ENCODE measurements around the gene UTF1.

The UTF1 gene

DNA sequence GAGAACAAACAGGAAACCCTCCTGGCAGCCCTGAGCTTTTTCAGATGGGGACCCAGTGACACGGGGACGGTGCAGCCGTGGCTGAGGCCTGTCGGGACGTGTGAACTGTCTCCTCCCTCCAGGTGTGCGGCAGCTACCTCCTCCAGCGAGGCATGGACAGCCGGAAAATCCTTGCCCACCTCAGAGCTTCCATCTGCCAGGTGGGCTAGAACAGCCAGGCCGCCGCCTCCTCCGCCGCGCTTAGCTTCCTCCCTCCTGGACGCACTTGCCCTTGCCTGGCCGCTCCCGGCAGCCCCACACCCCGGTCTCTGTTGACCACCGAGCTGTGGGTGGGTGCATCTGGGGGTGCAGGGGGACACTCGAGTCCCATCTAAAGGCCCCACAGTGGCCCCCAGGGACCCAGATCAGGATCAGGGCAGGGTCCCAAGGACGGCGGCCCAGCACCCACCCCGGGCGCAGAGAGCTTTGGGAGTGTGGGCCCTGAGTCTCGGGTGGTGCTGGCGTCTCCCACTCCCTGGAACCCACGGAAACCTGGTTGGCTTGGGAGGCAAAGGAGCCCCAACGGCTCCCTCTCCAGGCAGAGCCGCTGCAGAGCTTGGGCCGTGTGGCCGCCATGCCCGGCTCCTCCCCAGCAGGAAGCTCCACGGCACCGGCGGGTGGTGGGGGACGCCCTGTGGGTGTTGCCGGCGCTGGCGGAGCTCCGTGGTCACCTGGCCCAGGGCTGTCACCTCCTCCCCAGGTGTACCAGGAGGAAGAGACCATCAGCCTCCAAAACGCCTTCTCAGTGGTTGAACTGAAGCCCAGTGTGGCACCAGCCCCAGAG lies 32.9 kb upstream of the UTF1 start:
- DNase-seq, result no peak

DNA sequence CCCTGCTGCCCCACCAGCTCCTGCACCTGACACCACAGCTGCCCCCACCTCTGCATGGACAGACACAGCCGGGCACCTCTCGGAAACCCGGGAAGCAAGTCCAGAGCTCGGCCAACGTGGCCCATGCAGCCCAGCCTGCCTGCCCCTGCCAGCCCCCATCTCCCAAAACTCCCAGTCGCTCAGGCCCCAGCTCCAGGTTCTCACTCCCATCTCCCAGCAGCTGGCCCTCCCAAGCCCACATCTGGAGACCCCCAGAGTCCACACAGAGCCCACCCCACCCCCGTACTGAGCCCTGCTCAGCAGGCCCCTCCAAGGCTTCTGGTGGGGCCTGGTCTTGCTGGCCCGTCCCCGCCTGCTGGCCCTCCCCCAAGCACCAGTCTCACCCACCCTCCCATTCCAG lies 32.2 kb upstream of the UTF1 start:
- no peak for DNase-seq

DNA sequence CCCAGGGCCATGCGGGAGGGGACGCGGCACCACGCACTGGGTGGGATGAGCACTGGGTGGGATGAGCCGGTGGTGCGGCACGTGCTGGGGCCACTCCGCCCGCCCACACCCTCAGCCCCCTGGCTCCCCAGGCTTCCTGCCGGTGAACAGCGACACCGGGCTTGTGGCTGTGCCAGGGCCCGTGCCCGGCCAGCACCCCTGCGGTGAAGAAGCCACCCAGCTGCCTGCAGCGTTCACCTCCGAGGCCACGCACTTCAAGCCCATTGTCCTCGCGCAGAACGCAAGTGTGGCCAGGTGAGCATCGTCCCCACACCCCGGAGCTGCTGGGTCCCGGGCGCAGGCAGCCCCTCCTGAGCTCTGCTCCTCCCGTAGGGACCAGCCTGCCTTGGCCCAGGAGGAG lies 31.8 kb upstream of the UTF1 start:
- no peak for DNase-seq

DNA sequence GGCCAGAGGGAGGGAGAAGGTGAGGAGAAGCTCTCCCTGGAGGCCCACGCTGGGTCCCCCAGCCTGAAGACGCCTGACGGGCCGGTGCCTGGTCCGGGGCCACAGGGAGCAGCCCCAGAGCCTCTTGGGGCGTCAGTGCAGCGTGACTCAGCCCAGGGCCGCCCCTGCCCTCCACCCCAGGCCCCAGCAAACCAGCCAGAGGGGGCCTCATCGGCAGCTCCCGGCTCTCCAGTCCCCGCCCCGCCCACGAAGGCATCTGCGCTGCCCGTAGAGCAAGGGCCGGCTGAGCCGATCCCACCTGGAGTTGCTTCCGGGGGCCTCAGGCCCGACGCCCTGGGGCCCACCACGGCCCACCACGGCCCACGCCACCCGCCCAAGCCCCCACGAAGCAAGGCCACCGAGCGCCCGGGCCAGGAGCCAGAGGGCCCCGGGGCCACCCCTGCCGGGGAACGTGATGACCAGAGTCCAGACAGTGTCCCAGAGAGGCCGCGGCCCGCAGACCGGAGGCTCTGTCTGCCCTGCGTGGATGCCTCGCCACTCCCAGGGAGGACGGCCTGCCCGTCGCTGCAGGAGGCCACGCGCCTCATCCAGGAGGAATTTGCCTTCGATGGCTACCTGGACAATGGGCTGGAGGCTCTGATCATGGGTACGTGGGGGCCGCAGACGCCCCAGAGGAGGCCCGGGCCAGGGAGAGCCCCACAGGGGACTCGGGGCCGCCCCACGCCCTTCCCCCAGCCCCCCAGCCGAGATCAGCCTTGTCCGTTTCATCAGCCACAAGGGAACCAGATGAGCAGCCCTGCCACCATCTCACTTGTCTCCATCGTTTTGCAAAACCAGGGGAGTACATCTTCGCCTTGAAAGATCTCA lies 31.2 kb upstream of the UTF1 start:
- no peak for DNase-seq

DNA sequence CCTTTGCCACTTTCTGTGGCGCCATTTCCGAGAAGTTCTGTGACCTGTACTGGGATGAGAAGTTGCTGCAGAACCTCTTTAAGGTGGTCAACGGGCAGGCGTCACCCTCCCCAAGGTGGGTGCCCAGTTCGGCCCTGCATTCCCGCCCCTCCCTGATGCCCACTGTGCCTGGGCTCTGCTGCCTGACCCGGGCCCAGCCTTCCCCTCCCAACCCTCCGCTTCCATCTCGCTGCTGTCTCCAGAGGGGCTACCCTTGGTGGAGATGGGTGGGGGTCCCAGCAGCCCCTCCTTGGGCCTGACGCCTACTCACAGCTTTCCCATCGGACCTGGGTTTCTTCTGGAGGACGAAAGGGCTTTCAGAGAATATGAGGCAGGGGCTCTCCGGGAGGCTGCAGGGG lies 30.5 kb upstream of the UTF1 start:
- DNase-seq, result no peak

DNA sequence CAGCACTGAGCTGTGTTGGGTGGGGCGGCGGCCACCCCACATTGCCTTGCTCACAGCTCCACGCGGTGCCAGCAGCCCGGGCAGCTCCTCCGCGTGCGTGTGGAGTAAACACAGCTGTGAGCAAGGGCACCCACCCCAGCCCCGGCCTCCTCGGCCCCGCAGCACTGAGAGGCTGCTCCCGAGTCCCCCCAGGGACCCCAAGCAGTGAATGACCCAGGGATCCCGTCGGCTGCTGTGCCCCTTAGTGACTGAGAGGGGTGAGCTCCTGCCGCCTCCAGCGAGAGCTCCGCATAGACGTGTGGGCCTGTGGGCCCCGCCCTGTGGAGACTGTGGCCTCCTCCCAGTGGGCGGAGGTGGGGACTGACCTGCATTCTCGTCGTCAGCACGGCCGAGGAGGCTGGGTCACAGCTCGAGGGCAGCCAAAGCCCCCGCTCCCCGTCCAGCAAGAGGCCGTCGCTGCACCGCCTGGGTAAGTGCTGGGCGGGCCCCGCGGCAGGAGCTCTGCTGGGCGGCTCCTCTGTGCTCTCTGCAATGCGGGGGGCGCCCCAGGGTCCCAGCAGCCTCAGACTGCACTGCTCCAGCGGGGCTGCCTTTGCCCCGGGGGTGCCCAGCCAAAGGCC lies 29.9 kb upstream of the UTF1 start:
- DNase-seq, result no peak

DNA sequence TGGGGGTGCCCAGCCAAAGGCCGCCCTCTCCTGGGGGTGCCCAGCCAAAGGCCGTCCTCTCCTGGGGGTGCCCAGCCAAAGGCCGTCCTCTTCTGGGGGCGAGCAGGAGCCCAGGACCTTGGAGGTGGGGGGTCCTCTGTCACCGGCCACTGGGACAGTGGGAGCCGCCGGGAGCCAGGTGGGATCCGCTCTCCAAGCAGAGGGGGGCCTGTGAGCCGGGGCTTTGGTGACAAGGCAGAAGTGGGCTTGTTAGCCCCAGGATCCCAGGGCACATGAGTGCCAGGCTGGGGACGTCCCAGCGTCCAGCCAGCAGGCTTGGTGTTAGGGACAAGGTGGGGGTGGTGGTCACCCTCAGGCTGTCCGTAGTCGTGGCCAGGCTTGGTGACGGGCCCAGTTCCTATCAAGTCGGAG lies 29.4 kb upstream of the UTF1 start:
- no peak for DNase-seq

DNA sequence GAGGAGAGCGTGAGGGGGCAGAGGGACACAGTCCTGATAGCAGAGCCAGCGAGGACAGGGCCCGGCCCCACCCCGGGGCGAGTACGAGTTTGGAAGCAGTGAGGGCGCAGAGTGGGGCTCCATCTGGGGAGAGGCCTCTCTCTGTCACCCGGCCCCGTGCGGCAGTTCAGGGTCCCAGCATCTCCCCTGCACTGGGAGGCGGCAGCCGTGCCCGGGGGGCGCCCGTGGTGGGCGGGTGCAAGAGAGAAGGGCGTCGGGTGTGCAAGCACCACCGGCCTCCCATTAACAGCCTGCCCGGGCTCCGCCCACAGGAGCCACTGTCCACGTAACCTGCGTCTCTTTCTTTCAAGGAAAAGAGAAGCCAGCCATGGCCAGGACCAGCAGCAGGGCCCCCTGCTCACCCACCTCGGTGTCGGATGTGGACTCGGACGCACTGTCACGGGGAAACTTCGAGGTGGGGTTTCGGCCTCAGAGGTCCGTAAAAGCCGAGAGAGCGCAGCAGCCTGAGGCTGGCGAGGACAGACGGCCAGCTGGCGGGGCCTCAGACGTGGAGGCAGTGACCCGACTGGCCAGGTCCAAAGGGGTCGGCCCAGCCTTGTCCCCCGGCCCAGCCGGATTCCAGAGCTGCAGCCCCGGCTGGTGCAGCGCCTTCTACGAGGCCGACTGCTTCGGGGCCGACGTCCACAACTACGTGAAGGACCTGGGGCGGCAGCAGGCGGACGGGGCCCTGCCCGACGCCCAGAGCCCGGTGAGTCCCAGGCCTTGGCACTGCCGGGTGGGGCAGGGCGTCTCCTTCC lies 28.7 kb upstream of the UTF1 start:
- no peak for DNase-seq

DNA sequence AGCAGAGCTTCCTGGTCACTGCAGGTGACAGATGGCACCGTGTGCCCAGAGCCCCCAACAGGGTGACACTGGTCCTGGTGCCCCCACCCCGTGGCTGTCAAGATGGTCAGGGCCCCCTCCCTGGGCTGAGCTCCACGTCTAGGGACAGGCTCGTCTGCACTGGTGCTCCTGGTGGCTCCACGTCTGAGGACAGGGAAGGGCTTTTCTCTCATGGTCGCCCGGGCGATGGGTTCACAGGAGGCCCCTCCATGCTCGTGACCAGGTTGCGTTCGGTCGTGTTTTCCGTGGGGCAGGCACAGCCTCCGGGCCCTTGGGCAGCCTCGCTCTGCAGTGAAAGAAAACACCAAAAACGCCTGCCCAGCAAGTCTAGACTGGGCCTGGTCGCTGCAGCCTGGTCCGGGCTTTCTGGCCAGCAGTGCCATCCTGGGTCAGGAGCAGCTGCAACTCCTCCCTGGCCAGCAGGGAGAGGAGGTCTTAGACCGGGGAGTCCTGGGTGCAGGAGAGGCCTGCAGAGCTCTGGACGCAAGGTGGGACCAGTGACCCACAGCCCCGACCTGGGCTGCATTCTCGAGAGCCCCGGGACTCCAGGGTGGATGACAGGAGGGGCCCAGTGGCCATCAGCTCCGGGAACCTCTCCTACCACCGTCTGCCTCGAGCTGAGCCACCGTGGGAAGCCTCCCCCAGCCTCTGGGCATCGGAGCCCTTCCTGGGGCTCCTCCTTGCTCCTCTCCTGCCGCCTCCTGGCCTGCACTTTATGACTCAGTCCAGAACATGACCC lies 27.9 kb upstream of the UTF1 start:
- DNase-seq, result no peak

DNA sequence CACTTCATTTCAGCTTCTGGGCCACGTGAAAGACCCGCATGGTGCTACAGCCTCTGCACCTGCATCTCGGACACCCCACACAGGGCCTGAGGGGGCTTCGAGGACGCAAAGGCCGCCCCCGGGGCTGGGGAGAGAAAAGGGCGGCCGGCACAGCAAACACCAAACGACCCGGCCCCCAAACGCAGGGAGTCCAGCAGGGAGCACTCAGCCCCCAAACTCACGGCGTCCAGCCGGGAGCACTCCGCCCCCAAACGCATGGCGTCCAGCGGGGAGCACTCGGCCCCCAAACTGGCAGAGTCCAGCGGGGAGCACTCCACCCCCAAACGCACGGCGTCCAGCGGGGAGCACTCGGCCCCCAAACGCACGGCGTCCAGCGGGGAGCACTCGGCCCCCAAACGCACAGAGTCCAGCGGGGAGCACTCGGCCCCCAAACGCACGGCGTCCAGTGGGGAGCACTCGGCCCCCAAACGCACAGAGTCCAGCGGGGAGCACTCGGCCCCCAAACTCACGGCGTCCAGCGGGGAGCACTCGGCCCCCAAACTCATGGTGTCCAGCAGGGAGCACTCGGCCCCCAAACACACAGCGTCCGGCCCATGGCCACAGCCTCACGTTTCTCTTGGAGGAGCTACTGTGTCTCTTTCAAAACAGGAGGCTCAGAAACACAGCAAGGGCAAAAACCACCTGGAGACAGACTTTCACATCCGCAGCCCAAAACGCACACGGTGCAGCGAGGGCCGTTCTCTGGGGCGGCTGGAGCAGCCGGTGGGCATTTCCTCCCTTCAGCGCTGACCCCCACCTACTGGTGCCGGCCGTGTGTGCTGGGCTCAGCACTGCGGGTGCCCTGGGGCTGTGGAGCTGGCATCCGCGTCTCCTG lies 27.0 kb upstream of the UTF1 start:
- DNase-seq, result no peak

DNA sequence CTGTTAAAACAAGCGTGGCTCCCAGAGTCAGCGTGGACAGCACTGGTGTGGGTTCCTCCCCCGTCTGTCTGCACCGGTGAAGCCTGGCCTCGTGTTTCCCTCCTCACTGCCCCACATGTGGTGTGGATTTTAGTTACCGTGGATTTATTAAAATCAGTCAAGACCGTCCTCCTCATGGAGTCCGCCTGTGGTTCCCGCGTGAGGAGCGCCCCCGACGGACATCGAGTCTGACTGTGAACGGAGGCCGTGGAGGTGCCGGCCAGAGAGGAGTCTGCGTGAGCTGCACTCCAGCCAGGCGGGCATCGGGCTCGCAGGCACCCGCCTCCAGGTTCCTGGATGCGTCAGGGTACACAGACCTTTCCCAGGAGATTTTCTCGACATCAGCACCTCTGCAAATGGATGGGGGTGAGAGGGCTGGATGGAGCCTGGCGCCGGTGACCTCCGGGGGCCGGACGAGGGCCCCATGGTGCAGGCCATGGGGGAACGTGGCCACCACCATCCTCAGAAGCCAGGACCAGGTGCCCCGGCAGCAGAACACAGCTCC lies 26.3 kb upstream of the UTF1 start:
- DNase-seq, result no peak

DNA sequence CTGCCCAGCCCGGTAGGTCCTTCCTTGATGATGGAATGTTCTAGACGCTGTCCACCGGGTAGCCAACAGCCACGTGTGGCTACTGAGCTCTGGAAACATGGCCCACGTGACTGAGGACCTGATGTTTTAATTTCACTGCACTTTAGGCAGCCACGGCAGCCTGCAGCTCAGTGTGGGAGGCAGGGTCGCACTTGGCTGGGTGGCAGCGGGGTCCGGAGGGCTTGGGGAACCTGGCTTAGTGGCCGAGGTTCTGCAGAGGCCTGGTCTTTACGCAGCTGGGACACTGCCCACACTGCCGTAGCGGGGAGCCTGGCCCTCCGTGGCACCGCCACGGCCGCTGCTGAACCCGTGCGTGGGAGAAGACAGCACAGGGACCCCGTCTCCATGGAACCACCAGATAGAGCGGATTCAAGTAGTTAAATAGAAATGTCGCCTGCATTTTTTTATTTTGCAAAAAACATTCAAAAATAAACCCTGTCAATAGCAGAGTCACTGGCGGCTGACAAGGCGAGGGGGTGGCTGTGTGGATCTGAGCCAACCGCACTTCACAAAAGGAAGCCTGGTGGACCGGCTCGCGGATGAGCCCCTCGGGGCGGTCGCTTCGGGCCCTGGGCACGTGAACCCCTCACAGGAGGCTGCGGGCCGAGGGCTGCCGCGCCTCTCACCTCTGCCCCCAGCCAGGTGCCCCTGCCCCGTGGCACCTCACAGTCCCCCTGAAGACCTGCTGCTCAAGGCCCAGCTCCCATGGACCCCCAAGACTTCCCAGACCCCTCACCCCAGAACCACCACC lies 25.6 kb upstream of the UTF1 start:
- no peak for DNase-seq

DNA sequence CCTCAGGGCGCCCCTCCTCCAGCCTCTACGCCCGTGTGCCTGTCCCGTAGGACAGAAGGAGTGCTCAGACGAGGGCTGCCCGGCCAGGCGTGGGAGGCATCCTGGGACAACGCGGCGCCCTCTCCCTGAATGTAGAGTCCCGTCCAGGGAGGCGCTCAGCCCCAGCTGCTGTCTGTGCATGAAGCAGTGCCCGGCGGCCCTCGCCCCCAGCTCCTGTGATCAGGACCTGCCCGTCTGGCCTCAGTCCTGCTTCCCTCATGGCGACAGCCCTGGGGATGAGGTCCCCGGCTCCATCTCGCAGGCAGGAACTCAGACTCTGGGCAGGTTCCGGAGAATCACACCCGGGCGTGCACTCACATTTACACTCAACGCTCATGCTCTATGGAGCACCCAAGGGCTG lies 24.9 kb upstream of the UTF1 start:
- DNase-seq, result no peak

DNA sequence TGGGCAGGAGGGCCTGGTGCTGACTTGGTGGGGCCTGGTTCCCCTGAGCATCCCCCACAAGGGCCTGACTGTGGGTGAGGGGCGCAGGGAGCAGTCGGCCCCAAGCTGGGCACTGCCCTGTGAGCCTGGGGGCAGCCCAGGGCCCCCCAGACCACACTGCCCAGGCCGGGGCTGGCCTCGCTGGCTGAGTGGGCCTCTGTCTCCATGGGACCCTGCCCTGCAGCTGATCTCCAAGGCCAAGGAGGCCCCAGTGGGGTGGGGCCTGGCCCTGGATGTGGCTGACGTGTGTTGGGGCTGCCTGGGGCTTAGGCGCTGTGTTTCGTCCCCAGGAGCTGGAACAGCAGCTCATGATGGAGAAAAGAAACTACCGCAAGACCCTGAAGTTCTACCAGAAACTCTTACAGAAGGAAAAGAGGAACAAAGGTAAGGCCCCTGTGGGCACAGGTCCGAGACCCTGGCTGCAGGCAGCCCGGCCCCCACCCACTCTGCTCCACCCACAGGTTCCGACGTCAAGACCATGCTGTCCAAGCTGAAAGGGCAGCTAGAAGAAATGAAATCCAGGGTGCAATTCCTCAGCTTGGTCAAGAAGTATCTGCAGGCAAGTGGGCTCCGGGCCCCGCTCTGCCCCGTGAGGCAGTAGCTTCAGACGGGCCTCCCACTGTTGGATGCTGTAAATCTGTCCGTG lies 23.5 kb upstream of the UTF1 start:
- DNase-seq, result no peak

DNA sequence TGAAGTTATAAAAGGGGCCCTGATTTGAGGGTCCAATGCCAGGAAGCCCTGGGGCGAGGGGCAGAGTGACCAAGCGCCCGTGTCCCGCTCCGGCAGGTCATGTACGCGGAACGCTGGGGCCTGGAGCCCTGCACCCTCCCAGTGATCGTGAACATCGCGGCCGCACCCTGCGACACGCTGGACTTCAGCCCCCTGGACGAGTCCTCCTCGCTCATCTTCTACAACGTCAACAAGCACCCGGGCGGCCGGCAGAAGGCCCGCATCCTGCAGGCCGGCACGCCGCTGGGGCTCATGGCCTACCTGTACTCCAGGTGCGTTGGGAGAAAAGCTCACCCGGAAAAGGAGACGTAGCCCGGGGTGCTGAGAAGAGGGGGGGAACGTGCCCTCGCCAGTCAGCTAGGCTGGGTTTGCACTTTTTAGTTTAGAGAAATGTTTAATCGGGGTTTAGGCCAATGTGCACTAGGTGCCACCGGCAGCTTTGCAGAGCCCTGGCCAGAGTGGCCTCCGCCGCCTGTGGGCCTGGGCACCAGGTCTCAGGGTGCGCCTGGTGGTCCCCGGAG lies 22.9 kb upstream of the UTF1 start:
- no peak for DNase-seq

DNA sequence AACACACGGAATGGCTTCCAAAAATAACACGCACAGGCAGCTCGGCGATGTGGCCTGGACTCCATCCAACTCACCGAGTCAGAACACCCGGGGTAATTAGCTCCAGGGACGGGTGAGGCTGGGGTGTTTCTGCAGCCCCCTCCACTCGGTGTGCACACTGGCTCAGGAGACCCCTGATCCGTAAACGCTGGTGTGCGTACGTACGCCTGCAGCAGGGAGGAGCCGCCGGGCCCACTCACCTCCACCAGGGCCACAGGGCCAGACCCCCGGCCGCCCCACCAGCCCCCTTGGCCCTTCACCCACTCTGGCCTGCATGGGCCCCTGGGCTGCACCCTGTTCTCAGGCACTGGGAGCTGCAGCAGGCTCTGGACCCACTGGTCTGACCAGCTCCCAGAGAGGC lies 22.4 kb upstream of the UTF1 start:
- DNase-seq, result no peak

DNA sequence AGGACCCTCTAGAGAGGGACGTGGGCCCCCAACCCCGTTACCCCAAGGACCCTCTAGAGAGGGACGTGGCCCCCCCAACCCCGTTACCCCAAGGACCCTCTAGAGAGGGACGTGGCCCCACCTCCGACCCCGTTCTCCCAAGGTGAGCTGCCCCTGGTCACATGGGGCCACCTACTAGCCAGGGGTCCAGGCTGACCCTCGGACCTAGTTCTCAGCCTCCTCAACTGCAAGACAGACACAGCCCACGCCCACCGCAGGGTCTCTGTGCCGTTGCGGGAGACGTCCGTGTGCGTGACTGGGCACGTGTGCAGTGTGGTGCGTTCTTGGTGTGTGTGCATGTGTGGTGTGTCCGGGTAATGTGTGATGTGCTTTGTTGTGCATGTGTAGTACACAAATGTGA lies 21.6 kb upstream of the UTF1 start:
- DNase-seq, result no peak

DNA sequence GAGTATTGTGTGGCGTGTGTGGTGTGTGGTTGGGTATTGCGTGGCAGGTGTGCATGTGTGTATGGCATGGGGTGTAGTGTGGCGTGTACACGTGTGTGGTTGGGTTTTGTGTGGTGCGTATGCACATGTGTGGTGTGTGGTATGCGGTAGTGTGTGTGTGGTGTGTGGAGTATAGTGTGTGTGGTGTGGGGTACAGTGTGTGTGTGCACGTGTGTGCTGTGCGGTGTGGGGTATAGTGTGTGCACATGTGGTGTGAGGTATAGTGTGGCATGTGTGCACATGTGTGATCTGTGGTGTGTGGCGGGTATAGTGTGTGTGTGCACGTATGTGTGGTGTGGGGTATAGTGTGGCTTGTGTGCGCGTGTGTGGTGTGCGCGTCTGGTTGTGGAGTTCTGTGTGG lies 20.9 kb upstream of the UTF1 start:
- DNase-seq, result no peak

DNA sequence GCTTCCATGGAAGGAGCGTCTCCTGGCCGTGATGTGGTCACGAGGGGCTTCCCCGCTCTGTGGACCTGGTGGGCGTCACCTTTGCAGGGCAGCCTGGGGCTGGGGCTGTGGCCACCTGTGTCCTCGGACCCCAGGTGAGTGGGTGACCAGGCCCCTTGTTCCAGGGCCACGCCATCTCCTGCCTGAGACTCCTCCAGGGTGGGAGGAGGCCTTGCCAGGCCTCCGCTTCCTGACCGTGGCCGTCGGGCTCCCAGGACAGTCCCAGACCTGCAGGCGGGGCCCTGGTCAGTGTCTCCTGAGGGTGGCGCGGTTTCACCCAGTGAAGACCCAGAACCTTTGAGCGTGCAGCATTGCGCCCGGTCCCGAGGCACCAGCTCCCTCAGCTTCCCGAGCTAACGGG lies 20.4 kb upstream of the UTF1 start:
- DNase-seq, result no peak

Measured in CD4-positive, alpha-beta T cell treated with Interleukin-15 for 1 hour (primary cell).